ENCODE data around the gene ARHGDIG.

- TF ChIP-seq ZFX (IDR thresholded peaks at IDR 0.05), result no peak
- no peak for TF ChIP-seq CTCF (conservative IDR thresholded peaks at IDR 0.05)
Measured at GRCh38 chr16:314795-315299, 34.5 kb downstream of the ARHGDIG start.
